ENCODE data around the gene FRMD3.

FRMD3 gene

Small RNA genes within 50 kb of the gene (small RNA-seq; reads per million reads assigned to genes)
- gene AL137847.3, result 0 reads per million in 2 experiments
- 0 reads per million in 2 experiments for gene RN7SKP242
- 0 reads per million in 2 experiments for gene RNU4-29P

Measured in SK-N-DZ (cell line).